GM18511 (cell line): ENCODE data around the gene AK6.
"Not testable (repeated sequence)": the region's sequence is repeated elsewhere in the genome, so short reads cannot be mapped to it uniquely, and the experiment has no call there.

Experiments
- ATAC-seq: cut with Tn5 transposase; IDR thresholded peaks from one replicate; pipeline ENCODE4 v1.9.1; 2021; ENCODE audit warnings: mild to moderate bottlenecking, moderate library complexity; ENCODE audit not compliant: unreplicated experiment

Gene AK6

GRCh38 chr5:69341520-69342161, 27.7 kb downstream of the AK6 start:
- ATAC-seq = no peak

- ATAC-seq = no peak
Observed at GRCh38 chr5:69335341-69335935, 33.9 kb downstream of the AK6 start.

- ATAC-seq = peak; percentile 62
Observed at GRCh38 chr5:69334793-69335268, 34.5 kb downstream of the AK6 start.

- not testable (repeated sequence) for ATAC-seq
Observed at GRCh38 chr5:69333668-69334315, 35.5 kb downstream of the AK6 start.

GRCh38 chr5:69331528-69332445, 37.5 kb downstream of the AK6 start:
- ATAC-seq = no peak

- no peak for ATAC-seq
Observed at GRCh38 chr5:69329905-69330489, 39.3 kb downstream of the AK6 start.

GRCh38 chr5:69326365-69326764, 43.0 kb downstream of the AK6 start:
- ATAC-seq = no peak

GRCh38 chr5:69317391-69317790, 51.9 kb downstream of the AK6 start:
- ATAC-seq = no peak

- ATAC-seq = no peak
Observed at GRCh38 chr5:69315972-69316371, 53.3 kb downstream of the AK6 start.

- no peak for ATAC-seq
Observed at GRCh38 chr5:69313428-69313827, 55.9 kb downstream of the AK6 start.

- ATAC-seq = no peak
Observed at GRCh38 chr5:69312459-69313160, 56.7 kb downstream of the AK6 start.

- ATAC-seq = no peak
Observed at GRCh38 chr5:69309380-69309779, 59.9 kb downstream of the AK6 start.

- ATAC-seq = no peak
Observed at GRCh38 chr5:69308046-69308553, 61.2 kb downstream of the AK6 start.

GRCh38 chr5:69305512-69305911, 63.8 kb downstream of the AK6 start:
- ATAC-seq = no peak
